ENCODE results near the gene LARP1.
A peak's percentile ranks its signal among the peaks of the same experiment; 100 is the strongest.
"Not testable (repeated sequence)": the region's sequence is repeated elsewhere in the genome, so short reads cannot be mapped to it uniquely, and the experiment has no call there.

LARP1 gene

GRCh38 chr5:154757814-154758406 is 2.7 kb downstream of the LARP1 start:
- H3K4me2 ChIP-seq (ENCODE audit: low read depth, low read length, poor library complexity, severe bottlenecking): peak overlapping the region; percentile 96
- H3K36me3 ChIP-seq (ENCODE audit: insufficient read depth, low read length): no peaks in the 10 kb centered on the region
- H3K9me3 ChIP-seq (ENCODE audit: insufficient read depth, low read depth, low read length): no peaks in the 10 kb centered on the region
- H3K27me3 ChIP-seq (ENCODE audit: insufficient read depth, low read length, poor library complexity, severe bottlenecking): peaks cover 4% of the 10 kb centered on the region
- peak overlapping the region; percentile 64 for H3K9ac ChIP-seq (ENCODE audit: low read depth, low read length, poor library complexity, severe bottlenecking)
- no peak for TF ChIP-seq EZH2phosphoT487 (IDR thresholded peaks at IDR 0.05; ENCODE audit: borderline replicate concordance)
- TF ChIP-seq CTCF (conservative IDR thresholded peaks at IDR 0.05; ENCODE audit: low read length): no peak
- H3K9me2 ChIP-seq (replicated peaks; ENCODE audit: low read depth, low read length): no peaks in the 10 kb centered on the region
- peaks cover 27% of the 10 kb centered on the region for H3K4me1 ChIP-seq (ENCODE audit: insufficient read depth, low read length, poor library complexity, severe bottlenecking)
- H3F3A ChIP-seq (ENCODE audit: low read depth): no peaks in the 10 kb centered on the region
- peak overlapping the region; percentile 77 for H3K4me3 ChIP-seq (ENCODE audit: low read length, poor library complexity, severe bottlenecking)
- no peak overlapping the region for H2AFZ ChIP-seq (ENCODE audit: low read length)
- peaks cover 84% of the 10 kb centered on the region for H3K79me2 ChIP-seq (ENCODE audit: insufficient read depth, low read length)
- H4K20me1 ChIP-seq (ENCODE audit: insufficient read depth, low read length, poor library complexity, severe bottlenecking): peaks cover 60% of the 10 kb centered on the region

- Histone ChIP-seq H3K4me3 (ENCODE audit: low read length, poor library complexity, severe bottlenecking) (peak overlapping the region; percentile 77), H3K9me2 (replicated peaks; ENCODE audit: low read depth, low read length) (no peaks in the 10 kb centered on the region), H2AFZ (ENCODE audit: low read length) (no peak overlapping the region), H3K9me3 (ENCODE audit: insufficient read depth, low read depth, low read length) (no peaks in the 10 kb centered on the region), H3K27me3 (ENCODE audit: insufficient read depth, low read length, poor library complexity, severe bottlenecking) (peaks cover 4% of the 10 kb centered on the region), H3K36me3 (ENCODE audit: insufficient read depth, low read length) (no peaks in the 10 kb centered on the region), H4K20me1 (ENCODE audit: insufficient read depth, low read length, poor library complexity, severe bottlenecking) (peaks cover 64% of the 10 kb centered on the region), H3K4me2 (ENCODE audit: low read depth, low read length, poor library complexity, severe bottlenecking) (peak overlapping the region; percentile 96), H3F3A (ENCODE audit: low read depth) (no peaks in the 10 kb centered on the region), H3K9ac (ENCODE audit: low read depth, low read length, poor library complexity, severe bottlenecking) (peak overlapping the region; percentile 64), H3K79me2 (ENCODE audit: insufficient read depth, low read length) (peaks cover 87% of the 10 kb centered on the region), H3K4me1 (ENCODE audit: insufficient read depth, low read length, poor library complexity, severe bottlenecking) (peaks cover 25% of the 10 kb centered on the region)
- no peak for TF ChIP-seq CTCF (conservative IDR thresholded peaks at IDR 0.05; ENCODE audit: low read length)
- TF ChIP-seq EZH2phosphoT487 (IDR thresholded peaks at IDR 0.05; ENCODE audit: borderline replicate concordance): no peak
Measured at GRCh38 chr5:154758493-154758892, 3.3 kb downstream of the LARP1 start.

GRCh38 chr5:154758977-154759376 is 3.8 kb downstream of the LARP1 start:
- H3K27me3 ChIP-seq (ENCODE audit: insufficient read depth, low read length, poor library complexity, severe bottlenecking): peaks cover 4% of the 10 kb centered on the region
- H4K20me1 ChIP-seq (ENCODE audit: insufficient read depth, low read length, poor library complexity, severe bottlenecking): peaks cover 68% of the 10 kb centered on the region
- no peaks in the 10 kb centered on the region for H3K9me2 ChIP-seq (replicated peaks; ENCODE audit: low read depth, low read length)
- peaks cover 87% of the 10 kb centered on the region for H3K79me2 ChIP-seq (ENCODE audit: insufficient read depth, low read length)
- no peak overlapping the region for H2AFZ ChIP-seq (ENCODE audit: low read length)
- peak overlapping the region; percentile 64 for H3K9ac ChIP-seq (ENCODE audit: low read depth, low read length, poor library complexity, severe bottlenecking)
- TF ChIP-seq EZH2phosphoT487 (IDR thresholded peaks at IDR 0.05; ENCODE audit: borderline replicate concordance) (no peak), CTCF (conservative IDR thresholded peaks at IDR 0.05; ENCODE audit: low read length) (no peak)
- no peaks in the 10 kb centered on the region for H3K9me3 ChIP-seq (ENCODE audit: insufficient read depth, low read depth, low read length)
- H3K4me3 ChIP-seq (ENCODE audit: low read length, poor library complexity, severe bottlenecking): peak overlapping the region; percentile 77
- H3K36me3 ChIP-seq (ENCODE audit: insufficient read depth, low read length): no peaks in the 10 kb centered on the region
- H3K4me1 ChIP-seq (ENCODE audit: insufficient read depth, low read length, poor library complexity, severe bottlenecking): peaks cover 20% of the 10 kb centered on the region
- no peaks in the 10 kb centered on the region for H3F3A ChIP-seq (ENCODE audit: low read depth)
- peak overlapping the region; percentile 96 for H3K4me2 ChIP-seq (ENCODE audit: low read depth, low read length, poor library complexity, severe bottlenecking)

GRCh38 chr5:154759868-154760267 is 4.7 kb downstream of the LARP1 start:
- peak overlapping the region; percentile 77 for H3K4me3 ChIP-seq (ENCODE audit: low read length, poor library complexity, severe bottlenecking)

More at GRCh38 chr5:154759868-154760267, 4.7 kb downstream of the LARP1 start:
- peak overlapping the region; percentile 96 for H3K4me2 ChIP-seq (ENCODE audit: low read depth, low read length, poor library complexity, severe bottlenecking)
- not testable (repeated sequence) for H3K9me2 ChIP-seq (replicated peaks; ENCODE audit: low read depth, low read length); H2AFZ ChIP-seq (ENCODE audit: low read length); H3F3A ChIP-seq (ENCODE audit: low read depth); H3K9me3 ChIP-seq (ENCODE audit: insufficient read depth, low read depth, low read length); H3K27me3 ChIP-seq (ENCODE audit: insufficient read depth, low read length, poor library complexity, severe bottlenecking); H3K36me3 ChIP-seq (ENCODE audit: insufficient read depth, low read length)
- peak overlapping the region; percentile 64 for H3K9ac ChIP-seq (ENCODE audit: low read depth, low read length, poor library complexity, severe bottlenecking)
- peaks cover 71% of the 10 kb centered on the region for H4K20me1 ChIP-seq (ENCODE audit: insufficient read depth, low read length, poor library complexity, severe bottlenecking)
- peaks cover 17% of the 10 kb centered on the region for H3K4me1 ChIP-seq (ENCODE audit: insufficient read depth, low read length, poor library complexity, severe bottlenecking)
- peaks cover 93% of the 10 kb centered on the region for H3K79me2 ChIP-seq (ENCODE audit: insufficient read depth, low read length)
